MV-4-11 (cell line): ENCODE data around the gene PLCG2.
"Not testable (repeated sequence)": the region's sequence is repeated elsewhere in the genome, so short reads cannot be mapped to it uniquely, and the experiment has no call there.

Experiments used
- DNase-seq: peaks from one replicate; lab custom pipeline; 2025; lab: John Stamatoyannopoulos, UW

The PLCG2 gene

GRCh38 chr16:81997738-81998137, 218.6 kb downstream of the PLCG2 start:
- no peak for DNase-seq

GRCh38 chr16:82002831-82003230, 223.7 kb downstream of the PLCG2 start:
- DNase-seq, result no peak

GRCh38 chr16:82004601-82005000, 225.5 kb downstream of the PLCG2 start:
- no peak for DNase-seq

- no peak for DNase-seq
Observed at GRCh38 chr16:82005027-82005830, 226.1 kb downstream of the PLCG2 start.

- DNase-seq, result no peak
Observed at GRCh38 chr16:82006036-82006435, 226.9 kb downstream of the PLCG2 start.

- no peak for DNase-seq
Observed at GRCh38 chr16:82007189-82007588, 228.1 kb downstream of the PLCG2 start.

GRCh38 chr16:82008957-82009592, 230.0 kb downstream of the PLCG2 start:
- DNase-seq, result no peak

GRCh38 chr16:82009789-82010188, 230.7 kb downstream of the PLCG2 start:
- not testable (repeated sequence) for DNase-seq

GRCh38 chr16:82010649-82011048, 231.6 kb downstream of the PLCG2 start:
- no peak for DNase-seq

- DNase-seq, result no peak
Observed at GRCh38 chr16:82011199-82011641, 232.1 kb downstream of the PLCG2 start, which contains the start of gene SDR42E1. Gene SDR42E1, minus strand, starts transcription at chr16:82011470. Its CDS starts 10,612 bp downstream, at chr16:82000858.
